Ovary (tissue), 9 donors: Measurements from ENCODE around the gene ADGRV1. TPM values are rescaled to one million over a fixed set of nuclear protein-coding genes. Genes with fewer than 3 reads are reported as not detected.

Experiments
- DNase-seq, 5 donors: peaks; one replicate each; pipeline ENCODE4 v3.0.0-alpha.2; 2019 to 2020
- H3K27ac ChIP-seq, 2 donors: fragments of 200-600 bp; one replicate each; pipeline versions ENCODE4 v1.5.1 to v1.8.0; 2019 to 2022
- H3K27me3 ChIP-seq: fragments of 200-600 bp; one replicate; pipeline ENCODE4 v1.8.0; 2022
- H3K36me3 ChIP-seq: fragments of 200-600 bp; sonication (generic); one replicate; pipeline ENCODE4 v1.5.1; 2019
- H3K4me1 ChIP-seq: one replicate; pipeline ENCODE4 v1.8.1; 2013; ENCODE audit warnings: mild to moderate bottlenecking, moderate library complexity; ENCODE audit not compliant: insufficient read depth
- H3K4me3 ChIP-seq: fragments of 200-600 bp; sonication (generic); one replicate; pipeline ENCODE4 v1.5.1; 2017
- H3K9me3 ChIP-seq, 2 donors: fragments of 200-600 bp in 1 of 2; sonication (generic) in 1 of 2; one replicate each; pipeline versions ENCODE4 v1.5.1 to v1.8.1; 2013 to 2019; ENCODE audit warnings: mild to moderate bottlenecking in 1 of 2, moderate library complexity in 1 of 2
- EP300 ChIP-seq: sonication (generic); formaldehyde crosslinking; IDR thresholded peaks from one replicate; pipeline ENCODE4 v1.6.1; 2017; ENCODE audit warnings: antibody characterized with exemption
- POLR2A ChIP-seq: fragments of 450-650 bp; IDR thresholded peaks from one replicate; pipeline ENCODE4 v1.6.1; 2017; ENCODE audit warnings: antibody characterized with exemption, mild to moderate bottlenecking, moderate library complexity
- WGBS, 3 donors: extraction: QIAGEN DNeasy Blood & Tissue Kit in 1 of 3; methylation state at CpG; one replicate each; pipeline versions ENCODE4 v1.1.5 to v1.1.7; 2013 to 2017; 5-methylcytosine and 5-hydroxymethylcytosine counted together
- intact Hi-C, 4 donors: fragments of 100-400 bp; cut with DNase I; formaldehyde crosslinking; loops; one replicate each; pipeline versions ENCODE4 v1.11.0 to v1.15.1; 2022 to 2023
- polyA plus RNA-seq, 2 donors: library from polyadenylated mRNA; stranded (reverse); fragments of 200-250 nt in 1 of 2; fragments of 350-450 nt in 1 of 2; fragmentation: Illumina TruSeq in 1 of 2; extraction: RNeasy Lipid Tissue Mini Kit (QIAGEN cat#74804) in 1 of 2; gene quantifications; one replicate each; pipeline ENCODE4 v1.2.3, GENCODE V29; 2013 to 2014
- total RNA-seq, 7 donors: library from RNA; depleted of rRNA in 2 of 7; stranded (reverse); fragments of >200 nt in 2 of 7; fragmentation: NEBNext Ultra II Directional in 3 of 7; extraction: Animal tissue kit (Norgen Biotek cat#: 25700) in 3 of 7; gene quantifications; one replicate each; pipeline versions ENCODE4 v1.1.0 to v1.2.4, GENCODE V29; 2016 to 2023
- TF ChIP-seq, protein P1 (sequence below), 3 donors: fragments of 450-650 bp in 2 of 3; fragments of 200-600 bp in 1 of 3; IDR thresholded peaks; one replicate each; pipeline versions ENCODE4 v1.5.1 to v1.8.0; 2016 to 2022; ENCODE audit warnings: antibody characterized with exemption in 3 of 3, mild to moderate bottlenecking in 1 of 3
- donor health status: DM: no; HTN: no; CAD: no; lungs with moderate emphysema.
- donor health status: DM: no; HTN: no; CAD: no.
- donor health status: Bipolar disorder and iron deficiency.
- donor health status: DM: yes; HTN: yes; CAD: no.
- donor health status: DM: no; HTN: no; CAD: no.
- donor health status: DM: yes; HTN: yes; CAD: no.

The ADGRV1 gene
- total and polyA plus RNA-seq, 9 donors = 0.21 to 2.7 (median 1.1) TPM

DNA sequence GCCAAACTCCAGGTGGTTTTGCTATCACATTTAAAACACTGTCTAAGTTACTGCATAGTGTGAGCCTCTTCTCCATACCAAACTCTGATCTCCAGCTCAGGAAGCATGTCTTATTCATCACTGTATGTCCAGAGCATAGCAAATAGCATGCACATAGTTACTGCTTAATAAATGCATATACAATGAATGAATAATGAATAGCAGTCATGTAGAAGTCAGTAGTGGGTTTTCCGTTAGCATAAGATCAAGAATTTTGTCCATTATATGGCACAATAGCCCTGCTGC is 495.1 kb downstream of the ADGRV1 start:
- Histone ChIP-seq H3K36me3 (no peaks in the 10 kb centered on the region), H3K9me3 (no peaks in the 10 kb centered on the region), H3K4me1 (no peaks in the 10 kb centered on the region), H3K4me3 (no peak overlapping the region), H3K27ac (no peak overlapping the region), H3K27me3 (no peaks in the 10 kb centered on the region)
- TF ChIP-seq POLR2A (no peak), EP300 (no peak)
- TF ChIP-seq, protein P1, sequence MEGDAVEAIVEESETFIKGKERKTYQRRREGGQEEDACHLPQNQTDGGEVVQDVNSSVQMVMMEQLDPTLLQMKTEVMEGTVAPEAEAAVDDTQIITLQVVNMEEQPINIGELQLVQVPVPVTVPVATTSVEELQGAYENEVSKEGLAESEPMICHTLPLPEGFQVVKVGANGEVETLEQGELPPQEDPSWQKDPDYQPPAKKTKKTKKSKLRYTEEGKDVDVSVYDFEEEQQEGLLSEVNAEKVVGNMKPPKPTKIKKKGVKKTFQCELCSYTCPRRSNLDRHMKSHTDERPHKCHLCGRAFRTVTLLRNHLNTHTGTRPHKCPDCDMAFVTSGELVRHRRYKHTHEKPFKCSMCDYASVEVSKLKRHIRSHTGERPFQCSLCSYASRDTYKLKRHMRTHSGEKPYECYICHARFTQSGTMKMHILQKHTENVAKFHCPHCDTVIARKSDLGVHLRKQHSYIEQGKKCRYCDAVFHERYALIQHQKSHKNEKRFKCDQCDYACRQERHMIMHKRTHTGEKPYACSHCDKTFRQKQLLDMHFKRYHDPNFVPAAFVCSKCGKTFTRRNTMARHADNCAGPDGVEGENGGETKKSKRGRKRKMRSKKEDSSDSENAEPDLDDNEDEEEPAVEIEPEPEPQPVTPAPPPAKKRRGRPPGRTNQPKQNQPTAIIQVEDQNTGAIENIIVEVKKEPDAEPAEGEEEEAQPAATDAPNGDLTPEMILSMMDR (IDR thresholded peaks at IDR 0.05) = no peak
- no peak for DNase-seq
- WGBS, 3 donors = 85 to 96% (median 92%) methylated on average over 1 of the region's 1 CpG
- intact Hi-C loops = no loop called here

DNA sequence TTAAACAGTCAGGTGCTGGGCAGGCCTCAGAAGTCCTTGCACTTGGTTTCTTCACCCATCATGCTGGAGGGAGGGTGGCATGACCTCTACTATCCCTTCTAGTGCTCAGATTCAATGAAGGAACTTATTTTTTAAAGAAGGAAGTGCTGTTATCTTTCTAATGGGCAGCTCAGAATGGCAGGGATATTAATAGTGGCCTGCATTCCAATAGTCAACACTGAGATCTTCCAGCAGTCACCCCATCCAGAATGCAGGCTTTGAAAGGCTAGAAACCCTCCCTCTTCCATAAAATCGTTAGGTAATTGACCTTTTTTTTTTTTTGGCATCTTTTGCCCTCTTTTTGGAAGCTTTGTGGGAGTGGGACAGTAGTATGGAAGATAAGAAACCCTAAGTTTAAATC is 499.6 kb downstream of the ADGRV1 start:
- Histone ChIP-seq H3K4me1 (peaks cover 5% of the 10 kb centered on the region), H3K9me3 (no peaks in the 10 kb centered on the region), H3K27me3 (no peaks in the 10 kb centered on the region), H3K4me3 (no peak overlapping the region), H3K36me3 (no peaks in the 10 kb centered on the region), H3K27ac (no peak overlapping the region)
- intact Hi-C loops = no loop called here
- no peak for TF ChIP-seq POLR2A
- TF ChIP-seq, protein P1 (IDR thresholded peaks at IDR 0.05) = no peak
- no peak for TF ChIP-seq EP300
- WGBS, 3 donors = 0 to 29% (median 10%) methylated on average over 1 of the region's 1 CpG
- DNase-seq = no peak

DNA sequence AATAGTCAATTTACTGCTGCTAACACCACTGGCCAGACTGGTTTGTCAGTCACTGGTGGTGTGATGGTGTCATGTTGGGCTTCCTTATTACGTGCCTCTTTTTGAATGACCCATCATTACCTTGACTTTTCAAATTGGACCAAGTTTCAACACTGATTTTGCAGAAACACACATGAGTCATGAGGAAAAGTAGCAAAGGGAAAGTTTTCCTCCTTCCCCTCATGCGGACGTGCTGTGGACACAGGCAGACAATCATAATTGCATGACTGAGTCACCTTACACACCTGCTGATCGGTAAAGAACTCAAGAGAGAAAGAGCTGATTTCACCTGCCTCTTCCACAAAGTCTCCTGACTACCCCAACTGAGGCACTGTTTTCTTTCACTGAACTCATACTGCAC is 500.0 kb downstream of the ADGRV1 start:
- 79 to 89% (median 84%) methylated on average over 4 of the region's 4 CpGs for WGBS, 3 donors
- Histone ChIP-seq H3K4me1 (peaks cover 5% of the 10 kb centered on the region), H3K27ac (no peak overlapping the region), H3K27me3 (no peaks in the 10 kb centered on the region), H3K36me3 (no peaks in the 10 kb centered on the region), H3K4me3 (no peak overlapping the region), H3K9me3 (no peaks in the 10 kb centered on the region)
- DNase-seq = no peak
- intact Hi-C loops = no loop called here
- TF ChIP-seq EP300 (no peak), POLR2A (no peak)
- TF ChIP-seq, protein P1 (IDR thresholded peaks at IDR 0.05) = no peak

GRCh38 chr5:91059409-91059808 is 500.8 kb downstream of the ADGRV1 start:
- peaks cover 5% of the 10 kb centered on the region for H3K4me1 ChIP-seq
- H3K27ac ChIP-seq = no peak overlapping the region
- no peaks in the 10 kb centered on the region for H3K36me3 ChIP-seq
- no peak for TF ChIP-seq POLR2A
- no peak for TF ChIP-seq EP300
- DNase-seq = no peak
- intact Hi-C loops = no loop called here
- no peaks in the 10 kb centered on the region for H3K27me3 ChIP-seq
- 75 to 84% (median 77%) methylated on average over 1 of the region's 1 CpG for WGBS, 3 donors
- no peak overlapping the region for H3K4me3 ChIP-seq
- H3K9me3 ChIP-seq = no peaks in the 10 kb centered on the region

DNA sequence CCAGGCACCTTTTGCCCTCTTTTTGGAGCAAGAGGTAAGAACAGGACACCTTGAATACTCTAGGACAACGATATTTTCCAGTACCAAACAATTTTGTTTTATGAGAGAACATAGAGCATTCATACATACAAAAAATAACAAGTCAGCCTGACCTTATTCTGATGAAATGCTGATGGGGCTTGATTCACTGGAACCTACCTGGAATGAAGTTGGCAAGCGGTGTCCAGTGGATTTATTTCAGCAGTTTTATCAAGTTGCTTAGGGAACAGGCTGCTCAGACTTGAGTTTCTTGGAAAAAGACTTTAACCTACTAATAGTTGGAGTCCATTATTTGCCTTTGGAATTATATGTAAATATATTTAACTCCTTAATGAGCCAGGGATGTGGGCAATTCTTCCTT is 502.5 kb downstream of the ADGRV1 start:
- TF ChIP-seq, protein P1 (IDR thresholded peaks at IDR 0.05) = no peak
- no peak for TF ChIP-seq POLR2A
- TF ChIP-seq EP300 = no peak
- 48 to 61% (median 57%) methylated on average over 2 of the region's 2 CpGs for WGBS, 3 donors
- Histone ChIP-seq H3K36me3 (no peaks in the 10 kb centered on the region), H3K27ac (no peak overlapping the region), H3K4me1 (peaks cover 7% of the 10 kb centered on the region), H3K9me3 (no peaks in the 10 kb centered on the region), H3K4me3 (no peak overlapping the region), H3K27me3 (no peaks in the 10 kb centered on the region)
- intact Hi-C loops = no loop called here
- no peak for DNase-seq
